Kidney glomerular epithelial cell (primary cell): Measurements from ENCODE around the gene DCDC1.

Experiments used
- DNase-seq: peaks from one replicate; lab custom pipeline; 2025; lab: John Stamatoyannopoulos, UW

DCDC1 gene

GRCh38 chr11:30914143-30914762 lies 455.3 kb downstream of the DCDC1 start:
- peak; percentile 40 for DNase-seq

DNA sequence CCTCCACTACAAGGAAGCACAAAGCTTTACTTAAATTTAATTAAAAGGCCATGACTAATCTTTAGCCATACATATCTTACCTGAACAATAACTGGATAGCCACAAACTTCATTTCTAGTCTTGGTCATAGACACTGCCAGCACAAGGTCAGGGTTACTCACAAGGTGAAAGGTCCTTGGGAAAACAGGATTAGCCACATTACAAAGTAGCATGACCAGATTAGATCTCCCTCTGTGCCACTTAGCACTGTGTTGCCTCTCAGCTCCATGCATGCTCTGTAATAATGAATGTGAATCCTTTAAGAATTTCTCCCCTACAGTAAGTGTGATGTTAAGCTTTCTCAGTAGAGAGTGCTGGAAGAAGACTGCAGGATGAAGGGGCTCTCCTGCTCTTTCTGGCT lies 458.3 kb downstream of the DCDC1 start:
- DNase-seq: no peak

DNA sequence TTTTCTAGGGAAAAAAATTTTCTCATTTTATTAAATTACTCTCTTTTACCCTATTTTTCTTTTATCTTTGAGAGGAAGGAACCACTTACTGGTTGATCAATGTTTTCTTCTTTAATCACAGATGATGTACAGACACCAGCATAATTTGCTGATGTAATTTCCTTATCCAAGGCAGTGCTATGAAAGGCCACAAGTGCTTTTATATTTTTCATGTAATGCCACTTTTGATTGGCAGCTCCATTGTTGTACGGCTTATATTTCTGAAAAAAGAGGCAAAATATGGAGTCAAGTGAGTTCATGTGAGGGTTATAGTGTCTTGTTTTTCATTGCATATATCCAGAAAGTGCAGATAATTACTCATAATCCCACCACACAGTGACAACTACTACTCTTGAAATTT lies 460.7 kb downstream of the DCDC1 start:
- no peak for DNase-seq

DNA sequence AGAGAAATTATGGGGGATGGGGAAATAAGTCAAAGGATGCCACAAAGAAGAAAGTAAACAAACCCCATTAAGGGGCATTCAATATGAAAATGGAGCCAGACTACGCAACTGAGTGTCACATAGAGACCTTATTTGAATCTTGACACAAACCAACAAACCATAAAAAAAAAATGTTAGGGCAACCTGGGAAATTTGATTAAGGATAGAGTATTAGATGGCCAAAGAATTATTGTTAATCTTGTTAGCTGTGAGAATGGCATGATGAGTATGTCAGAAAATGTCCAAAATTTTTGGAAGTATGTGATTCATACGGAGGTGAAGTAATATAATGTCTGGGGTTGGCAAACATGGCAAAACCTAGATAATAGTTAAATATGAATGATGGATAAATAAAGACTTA lies 461.3 kb downstream of the DCDC1 start:
- no peak for DNase-seq

DNA sequence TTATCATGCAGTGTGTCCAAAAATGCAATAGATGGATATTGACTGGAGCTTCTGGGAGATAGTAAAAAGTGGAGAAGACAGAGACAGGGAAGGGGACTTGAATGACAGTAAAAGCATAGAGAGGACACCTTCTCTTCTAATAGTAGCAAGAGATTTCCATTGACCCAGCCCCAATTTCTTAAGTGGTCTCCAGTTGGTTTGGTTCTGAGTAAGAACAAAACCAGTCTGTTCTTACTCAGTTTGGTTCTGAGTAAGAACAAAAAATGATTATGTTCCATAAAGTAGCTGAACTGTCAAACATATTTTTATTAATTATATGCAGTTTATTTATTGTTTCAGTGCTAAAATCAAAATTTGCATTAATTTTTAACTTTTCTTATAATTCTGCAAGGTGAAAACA lies 466.6 kb downstream of the DCDC1 start:
- no peak for DNase-seq

DNA sequence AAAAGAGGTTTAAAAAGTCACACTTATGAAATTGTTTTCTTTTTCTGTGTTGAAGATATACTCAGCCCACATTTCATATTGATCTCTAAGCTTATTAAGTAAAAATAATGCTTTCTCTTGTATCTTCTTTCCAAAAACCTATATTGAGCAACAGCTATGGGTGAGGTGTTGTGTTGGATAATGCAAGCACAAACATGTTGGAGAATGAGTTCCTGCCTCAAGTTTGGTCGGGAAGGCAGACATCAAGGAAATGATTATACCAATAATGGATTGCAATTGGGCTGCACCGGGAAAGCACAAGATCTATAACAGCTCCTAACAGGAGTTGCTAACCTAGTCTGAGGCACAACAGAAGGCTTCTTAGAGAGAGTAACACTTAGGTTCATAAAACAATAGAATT lies 474.5 kb downstream of the DCDC1 start:
- DNase-seq: no peak

GRCh38 chr11:30893318-30893717 lies 476.2 kb downstream of the DCDC1 start:
- no peak for DNase-seq

- DNase-seq: peak; percentile 25
Measured at GRCh38 chr11:30889143-30889794, 480.3 kb downstream of the DCDC1 start.

DNA sequence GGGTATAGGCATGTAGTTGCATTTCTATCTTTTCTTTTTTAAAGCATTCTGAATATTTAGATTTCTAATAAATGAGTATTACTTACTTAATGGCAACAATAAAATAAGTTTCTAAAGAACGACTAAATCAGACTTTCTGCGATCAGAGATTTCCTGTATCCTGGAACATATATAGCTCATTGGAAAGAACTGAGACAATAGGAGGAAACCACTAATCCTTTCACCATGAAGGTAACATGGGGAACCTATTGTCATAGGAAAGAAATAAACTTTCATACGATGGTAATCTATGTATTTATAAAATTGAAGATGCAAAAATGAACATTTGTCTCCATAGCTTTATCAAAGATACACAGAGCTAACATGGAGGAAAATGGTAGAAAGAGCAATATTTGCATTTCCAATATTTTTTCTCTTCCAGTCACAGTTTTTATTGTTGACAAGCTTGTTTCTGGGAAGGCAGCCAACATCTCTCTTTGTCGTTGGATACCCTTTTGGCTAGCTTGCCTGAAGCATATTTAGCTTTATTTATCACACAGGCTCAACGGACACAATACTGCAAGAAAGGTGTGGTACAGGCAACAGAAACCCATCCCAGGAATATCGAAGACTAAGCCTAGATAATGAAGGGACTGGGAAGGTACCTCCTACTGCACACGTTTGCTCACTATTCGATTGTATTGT lies 490.1 kb downstream of the DCDC1 start:
- no peak for DNase-seq

DNA sequence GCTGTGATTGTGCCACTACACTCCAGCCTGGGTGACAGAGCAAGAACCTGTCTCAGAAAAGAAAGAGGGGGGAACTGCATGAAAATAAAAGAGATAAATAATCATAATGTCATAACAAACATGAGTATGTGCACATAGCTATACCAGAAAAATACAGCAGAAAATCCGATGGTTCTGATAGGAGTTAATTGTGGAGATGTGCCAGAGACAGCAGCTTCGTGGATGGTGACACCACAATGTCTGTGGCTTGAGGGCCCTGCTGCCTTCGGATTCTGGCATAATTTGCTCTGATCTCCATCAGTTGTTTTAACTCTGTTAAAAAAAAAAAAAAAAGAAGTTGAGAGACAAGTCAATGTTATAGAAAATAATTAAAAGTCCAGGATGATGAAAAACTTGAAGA lies 491.1 kb downstream of the DCDC1 start:
- no peak for DNase-seq

- no peak for DNase-seq
Measured at GRCh38 chr11:30876663-30877396, 492.7 kb downstream of the DCDC1 start.

- DNase-seq: no peak
Measured at GRCh38 chr11:30876228-30876627, 493.3 kb downstream of the DCDC1 start.

- no peak for DNase-seq
Measured at GRCh38 chr11:30875806-30876205, 493.7 kb downstream of the DCDC1 start.

- no peak for DNase-seq
Measured at GRCh38 chr11:30873924-30874610, 495.5 kb downstream of the DCDC1 start.

- DNase-seq: no peak
Measured at GRCh38 chr11:30868626-30869081, 500.9 kb downstream of the DCDC1 start.

GRCh38 chr11:30863209-30863608 lies 506.3 kb downstream of the DCDC1 start:
- DNase-seq: no peak

DNA sequence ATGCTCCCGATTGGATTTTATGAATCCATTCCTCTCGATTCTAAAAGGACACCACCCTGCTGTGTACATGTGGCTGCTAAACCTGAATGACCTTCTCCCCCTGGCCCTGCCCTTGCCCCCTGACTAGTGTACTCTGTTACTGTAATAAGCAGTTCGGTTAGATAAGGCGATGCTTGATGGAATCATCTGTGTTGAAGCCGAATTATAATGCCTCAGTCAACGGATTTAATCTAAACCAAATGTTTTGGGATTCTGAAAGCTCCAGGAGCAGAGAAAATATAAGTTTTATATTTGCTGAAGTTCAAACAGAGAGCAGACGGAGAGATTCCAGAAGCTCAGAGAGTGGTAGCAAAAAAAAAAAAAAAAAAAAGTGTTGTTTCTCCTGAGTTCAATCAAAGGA lies 508.0 kb downstream of the DCDC1 start:
- DNase-seq: no peak

GRCh38 chr11:30861064-30861463 lies 508.5 kb downstream of the DCDC1 start:
- no peak for DNase-seq

DNA sequence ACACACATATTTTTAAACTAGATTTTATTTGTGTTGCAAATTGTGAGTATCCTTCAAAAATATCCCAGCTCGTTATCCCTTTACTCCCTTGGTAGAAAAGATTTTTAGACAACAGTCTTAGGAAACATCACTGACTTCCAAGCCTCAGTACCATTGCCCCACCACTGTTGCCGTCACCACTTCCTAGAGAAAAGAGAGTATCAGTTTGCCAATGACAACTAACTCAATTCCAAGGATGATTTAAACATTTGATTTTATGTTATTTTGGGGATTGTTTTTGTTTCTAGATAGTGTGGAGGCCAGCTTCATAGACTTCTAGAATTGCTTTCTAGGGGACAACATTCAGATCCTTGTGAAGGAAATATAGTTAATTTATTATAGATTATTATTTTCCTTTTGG lies 509.4 kb downstream of the DCDC1 start:
- no peak for DNase-seq

DNA sequence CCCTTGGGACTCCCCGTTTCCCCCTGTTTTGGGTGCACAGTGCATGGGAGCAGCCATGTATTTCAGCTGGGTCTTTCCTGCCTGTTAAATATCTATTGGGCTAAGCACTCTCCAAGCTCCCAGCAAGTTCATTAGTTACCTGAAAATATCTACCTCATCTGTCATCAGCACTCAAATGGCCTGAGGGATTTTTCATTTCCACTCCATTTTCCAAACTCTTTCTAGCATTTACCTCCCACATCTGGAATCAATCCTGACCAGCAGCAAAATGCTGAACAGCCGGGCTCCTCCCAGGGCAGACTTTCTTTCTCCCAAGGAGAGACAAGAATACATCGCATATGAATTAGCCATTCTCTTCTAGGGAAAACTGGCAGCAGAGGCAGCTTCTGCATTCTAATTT lies 509.9 kb downstream of the DCDC1 start:
- DNase-seq: no peak

DNA sequence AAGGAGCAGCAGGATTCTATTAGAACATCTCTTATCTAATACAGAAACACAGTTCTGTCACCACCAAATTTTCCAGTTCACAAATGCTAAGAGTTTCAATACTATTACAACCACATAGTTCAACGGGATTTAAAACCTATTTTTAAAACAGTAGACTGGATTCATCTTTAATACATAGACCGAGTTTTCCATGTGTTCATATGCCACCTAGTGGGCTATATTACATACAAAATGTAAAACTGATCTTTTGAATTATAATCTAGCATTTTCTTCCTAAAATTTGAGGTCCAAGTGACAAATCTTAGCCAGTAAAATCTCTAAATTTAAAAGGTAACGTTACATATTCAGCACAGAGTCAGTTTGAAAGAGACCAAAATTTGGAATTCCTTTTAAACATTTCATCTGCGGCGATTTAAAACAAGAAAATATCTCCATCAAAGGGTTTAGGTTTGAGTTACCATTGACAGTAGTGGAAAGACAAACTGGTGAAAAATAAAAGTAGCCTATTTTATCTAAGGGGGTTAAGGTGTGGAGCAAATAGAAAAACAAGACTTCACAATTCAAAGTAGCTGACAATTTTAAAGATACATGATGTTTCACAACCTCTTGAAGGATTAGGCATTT lies 514.0 kb downstream of the DCDC1 start:
- peak; percentile 15 for DNase-seq

DNA sequence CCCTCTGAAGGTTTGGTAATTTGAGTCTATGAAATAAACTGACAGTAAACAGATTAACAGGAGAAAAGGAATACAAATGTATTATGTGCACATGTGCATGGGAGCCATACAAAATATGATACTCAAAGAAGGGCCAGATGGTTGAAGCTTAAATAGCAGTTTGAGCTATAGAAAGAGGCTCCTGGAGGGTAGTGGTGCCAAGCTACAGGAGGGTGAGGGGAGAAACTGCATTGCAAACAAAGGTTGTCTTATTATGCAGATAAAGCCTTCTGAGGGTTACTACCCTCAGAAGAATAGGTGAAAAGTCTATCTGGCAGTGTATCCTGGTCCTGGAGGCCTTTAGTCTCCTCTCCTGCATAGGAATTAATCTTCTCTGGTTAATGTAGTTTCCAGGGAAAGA lies 516.1 kb downstream of the DCDC1 start:
- DNase-seq: no peak
